ENCODE results near the gene APOH.
"Not testable (repeated sequence)": the region's sequence is repeated elsewhere in the genome, so short reads cannot be mapped to it uniquely, and the experiment has no call there.

The APOH gene

GRCh38 chr17:66228887-66229782, at the start of gene APOH:
TSS of gene APOH (minus strand) at chr17:66229415. CDS start at chr17:66229379, 36 bp downstream.
- H3K27ac ChIP-seq = no peak within 1 kb of the TSS
- no peak within 1 kb of the TSS for H3K4me3 ChIP-seq

- Histone ChIP-seq H3K4me3 (no peak overlapping the region), H3K27ac (no peak overlapping the region)
These were observed 48.0 kb upstream of the APOH start for GRCh38 chr17:66277191-66277590.

GRCh38 chr17:66276328-66276937, 47.2 kb upstream of the APOH start:
- H3K27ac ChIP-seq = no peak overlapping the region
- H3K4me3 ChIP-seq = no peak overlapping the region

- H3K27ac ChIP-seq = no peak overlapping the region
- H3K4me3 ChIP-seq = no peak overlapping the region
These were observed 46.4 kb upstream of the APOH start for GRCh38 chr17:66275651-66276050.

- no peak overlapping the region for H3K4me3 ChIP-seq
- no peak overlapping the region for H3K27ac ChIP-seq
These were observed 44.3 kb upstream of the APOH start for GRCh38 chr17:66273586-66273848.

GRCh38 chr17:66272811-66273585, 43.8 kb upstream of the APOH start:
- Histone ChIP-seq H3K4me3 (no peak overlapping the region), H3K27ac (no peak overlapping the region)

- Histone ChIP-seq H3K27ac (no peak overlapping the region), H3K4me3 (no peak overlapping the region)
These were observed 42.3 kb upstream of the APOH start for GRCh38 chr17:66271512-66271911.

GRCh38 chr17:66270106-66270505, 40.9 kb upstream of the APOH start:
- Histone ChIP-seq H3K4me3 (no peak overlapping the region), H3K27ac (no peak overlapping the region)

- no peak overlapping the region for H3K27ac ChIP-seq
- H3K4me3 ChIP-seq = no peak overlapping the region
These were observed 39.2 kb upstream of the APOH start for GRCh38 chr17:66268247-66268927.

GRCh38 chr17:66264696-66265095, 35.5 kb upstream of the APOH start:
- Histone ChIP-seq H3K4me3 (no peak overlapping the region), H3K27ac (no peak overlapping the region)

GRCh38 chr17:66262767-66263166, 33.6 kb upstream of the APOH start:
- Histone ChIP-seq H3K27ac (no peak overlapping the region), H3K4me3 (no peak overlapping the region)

- Histone ChIP-seq H3K27ac (no peak overlapping the region), H3K4me3 (no peak overlapping the region)
These were observed 31.5 kb upstream of the APOH start for GRCh38 chr17:66260688-66261087.

- H3K27ac ChIP-seq = no peak overlapping the region
These were observed 31.1 kb upstream of the APOH start for GRCh38 chr17:66260275-66260674.

GRCh38 chr17:66255527-66255971, 26.3 kb upstream of the APOH start:
- Histone ChIP-seq H3K4me3 (no peak overlapping the region), H3K27ac (no peak overlapping the region)

More at GRCh38 chr17:66260275-66260674, 31.1 kb upstream of the APOH start:
- no peak overlapping the region for H3K4me3 ChIP-seq

GRCh38 chr17:66255112-66255511, 25.9 kb upstream of the APOH start:
- Histone ChIP-seq H3K27ac (no peak overlapping the region), H3K4me3 (no peak overlapping the region)

GRCh38 chr17:66253458-66253857, 24.2 kb upstream of the APOH start:
- H3K4me3 ChIP-seq = not testable (repeated sequence)

GRCh38 chr17:66250686-66251085, 21.5 kb upstream of the APOH start:
- H3K4me3 ChIP-seq = no peak overlapping the region

More at GRCh38 chr17:66253458-66253857, 24.2 kb upstream of the APOH start:
- not testable (repeated sequence) for H3K27ac ChIP-seq

GRCh38 chr17:66248285-66248684, 19.1 kb upstream of the APOH start:
- no peak overlapping the region for H3K27ac ChIP-seq
- H3K4me3 ChIP-seq = no peak overlapping the region

More at GRCh38 chr17:66250686-66251085, 21.5 kb upstream of the APOH start:
- no peak overlapping the region for H3K27ac ChIP-seq

- Histone ChIP-seq H3K4me3 (no peak overlapping the region), H3K27ac (no peak overlapping the region)
These were observed 12.6 kb upstream of the APOH start for GRCh38 chr17:66241839-66242238.

- Histone ChIP-seq H3K27ac (no peak overlapping the region), H3K4me3 (no peak overlapping the region)
These were observed 11.4 kb upstream of the APOH start for GRCh38 chr17:66240630-66241029.

All from skin epidermis (tissue), 12 donors.